ENCODE results near the gene ADCY5. TPM values are rescaled to one million over a fixed set of nuclear protein-coding genes. Genes with fewer than 3 reads are reported as not detected.

Gene ADCY5
- total RNA-seq, 4 donors from 2014 or later = 0.46 to 3.5 (median 1.3) TPM

- no peak overlapping the region for H3K4me3 ChIP-seq (ENCODE audit: low read depth, poor library complexity, severe bottlenecking)
- DNase-seq (ENCODE audit: low spot score in 2 of 2) = no peak
- no peak for TF ChIP-seq CTCF (IDR thresholded peaks at IDR 0.05)
- no peak for TF ChIP-seq POLR2A (IDR thresholded peaks at IDR 0.05)
- intact Hi-C loops (cut with DNase I; ENCODE audit: low total_unique reads) = no loop called here
- WGBS, 2 donors = 58 to 62% methylated on average over 7 of the region's 7 CpGs
Observed at GRCh38 chr3:123372686-123373473, 76.0 kb downstream of the ADCY5 start.

- intact Hi-C loops (cut with DNase I; ENCODE audit: low total_unique reads) = no loop called here
- TF ChIP-seq POLR2A (IDR thresholded peaks at IDR 0.05) = no peak
- TF ChIP-seq CTCF (IDR thresholded peaks at IDR 0.05) = no peak
- WGBS, 2 donors = 64 to 74% methylated on average over 5 to 6 of the region's 6 CpGs
- DNase-seq (ENCODE audit: low spot score in 2 of 2) = no peak
- H3K4me3 ChIP-seq (ENCODE audit: low read depth, poor library complexity, severe bottlenecking) = no peak overlapping the region
Observed at GRCh38 chr3:123371859-123372685, 76.8 kb downstream of the ADCY5 start.

- no peak for DNase-seq (ENCODE audit: low spot score in 2 of 2)
- intact Hi-C loops (cut with DNase I; ENCODE audit: low total_unique reads) = no loop called here
- no peak overlapping the region for H3K4me3 ChIP-seq (ENCODE audit: low read depth, poor library complexity, severe bottlenecking)
- WGBS, 2 donors = 89 to 97% methylated on average over 9 to 10 of the region's 10 CpGs
- TF ChIP-seq POLR2A (IDR thresholded peaks at IDR 0.05) (no peak), CTCF (IDR thresholded peaks at IDR 0.05) (no peak)
Observed at GRCh38 chr3:123371426-123371825, 77.5 kb downstream of the ADCY5 start.

DNA sequence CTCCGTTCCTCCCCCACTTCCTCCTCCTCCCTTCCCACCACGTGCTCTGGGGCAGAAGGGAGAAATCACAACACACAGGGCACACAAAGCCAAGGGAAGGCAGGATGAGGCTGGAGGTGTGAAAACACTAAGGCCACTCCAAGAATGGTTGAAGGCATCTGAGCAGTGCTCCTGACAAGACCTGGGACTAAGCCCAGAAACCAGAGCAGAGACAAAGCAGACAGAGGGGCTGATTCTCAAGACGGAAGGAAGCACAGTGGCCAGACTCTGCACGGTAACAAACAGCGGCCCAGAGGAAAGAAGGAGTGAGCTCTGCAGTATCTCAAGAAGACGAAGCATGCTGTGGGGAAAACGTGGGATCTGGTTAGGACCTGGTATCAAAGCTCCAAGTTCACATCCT, 78.1 kb downstream of the ADCY5 start:
- intact Hi-C loops (cut with DNase I; ENCODE audit: low total_unique reads) = no loop called here
- no peak overlapping the region for H3K4me3 ChIP-seq (ENCODE audit: low read depth, poor library complexity, severe bottlenecking)
- DNase-seq (ENCODE audit: low spot score in 2 of 2) = no peak
- no peak for TF ChIP-seq POLR2A (IDR thresholded peaks at IDR 0.05)
- no peak for TF ChIP-seq CTCF (IDR thresholded peaks at IDR 0.05)
- 73 to 76% methylated on average over 7 of the region's 7 CpGs for WGBS, 2 donors

GRCh38 chr3:123369085-123369484, 79.8 kb downstream of the ADCY5 start:
- intact Hi-C loops (cut with DNase I; ENCODE audit: low total_unique reads) = no loop called here
- WGBS, 2 donors = 94 to 100% methylated on average over 3 of the region's 3 CpGs
- TF ChIP-seq POLR2A (IDR thresholded peaks at IDR 0.05) = no peak
- TF ChIP-seq CTCF (IDR thresholded peaks at IDR 0.05) = no peak
- H3K4me3 ChIP-seq (ENCODE audit: low read depth, poor library complexity, severe bottlenecking) = no peak overlapping the region
- DNase-seq (ENCODE audit: low spot score in 2 of 2) = no peak

Measured in lower leg skin (tissue), 4 donors.